Stimulated activated CD4-positive, alpha-beta T cell treated with anti-CD3 and anti-CD28 coated beads, Interleukin-12 subunit alpha, Interleukin-12 subunit beta, amount 100 ng/mL, for 4 hours (primary cell): ENCODE measurements around the gene LOXL1.

ENCODE experiments used
- DNase-seq: peaks from one replicate; pipeline ENCODE4 v3.0.0-alpha.2; 2020

The LOXL1 gene

DNA sequence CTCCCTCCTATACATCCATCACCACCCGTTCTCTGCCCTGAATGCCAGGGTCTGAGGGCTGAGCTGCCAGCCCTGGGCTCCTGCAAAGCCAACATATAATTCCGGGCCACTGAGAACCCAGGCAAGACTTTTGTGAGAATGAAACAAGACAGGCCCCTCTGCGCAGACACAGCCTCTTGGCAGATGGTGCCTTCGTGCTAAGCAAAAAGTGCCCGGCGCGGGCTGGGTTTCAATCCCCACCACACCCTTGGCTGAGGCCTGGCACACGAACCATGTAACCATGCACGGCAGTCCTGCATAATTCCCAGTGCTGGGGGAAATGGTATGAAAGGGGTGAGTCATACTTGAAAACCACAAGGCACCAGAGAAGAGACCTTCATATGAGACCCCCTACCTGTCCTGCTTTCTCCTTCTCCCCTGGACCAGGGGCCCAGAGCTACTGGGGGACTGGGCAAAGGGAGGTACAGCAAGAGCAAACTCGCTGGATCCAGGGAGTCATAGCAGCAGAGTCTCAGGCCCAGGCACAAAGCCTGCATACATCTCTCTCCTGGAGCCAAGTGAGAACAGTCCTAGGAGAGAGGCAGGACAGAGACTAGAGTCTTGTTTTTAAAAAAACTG is 26.1 kb upstream of the LOXL1 start:
- no peak for DNase-seq

- no peak for DNase-seq
These were observed 25.0 kb upstream of the LOXL1 start for GRCh38 chr15:73901126-73901810.

DNA sequence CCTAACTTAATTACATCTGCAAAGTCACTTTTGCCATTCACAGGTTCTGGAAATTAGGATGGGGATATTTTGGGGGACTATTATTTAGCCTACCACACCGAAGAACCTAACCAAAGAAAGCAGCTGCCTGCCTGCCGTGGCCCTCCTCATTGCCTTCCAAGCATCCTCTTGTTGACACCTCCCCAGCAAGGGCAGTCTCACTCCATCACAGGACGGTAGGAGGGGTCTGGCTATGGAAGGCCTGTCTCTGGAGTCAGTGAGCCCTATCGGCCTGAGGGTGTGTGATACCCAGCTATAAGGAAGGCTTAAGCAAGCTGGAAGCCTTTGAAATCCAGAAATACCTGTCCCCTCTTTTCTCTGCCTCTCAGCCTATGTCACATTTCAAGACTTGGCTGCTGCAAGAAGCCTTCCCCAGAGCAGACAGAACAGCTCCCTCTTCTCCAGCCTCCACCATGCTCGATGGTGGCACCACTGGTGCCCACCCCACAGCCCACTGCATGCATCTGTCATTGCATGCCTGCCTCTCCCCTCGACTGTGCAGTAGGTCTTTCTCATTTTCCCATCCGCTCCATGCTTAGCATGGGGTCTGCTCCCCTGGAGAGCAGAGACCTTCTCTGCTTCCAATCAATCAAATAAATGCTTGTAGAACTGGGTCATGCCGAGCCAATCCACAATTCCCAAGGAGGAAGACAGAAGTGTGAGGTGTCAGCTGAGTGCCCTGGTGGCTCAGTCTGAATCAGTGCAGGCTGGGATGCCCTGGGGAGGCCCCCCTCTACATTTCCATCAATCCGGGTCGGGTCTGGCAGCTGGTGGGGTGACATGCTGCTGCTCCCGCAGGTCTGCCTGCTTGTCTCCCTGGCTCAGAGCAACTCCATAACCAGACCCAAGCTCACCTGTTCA is 23.9 kb upstream of the LOXL1 start:
- no peak for DNase-seq

DNA sequence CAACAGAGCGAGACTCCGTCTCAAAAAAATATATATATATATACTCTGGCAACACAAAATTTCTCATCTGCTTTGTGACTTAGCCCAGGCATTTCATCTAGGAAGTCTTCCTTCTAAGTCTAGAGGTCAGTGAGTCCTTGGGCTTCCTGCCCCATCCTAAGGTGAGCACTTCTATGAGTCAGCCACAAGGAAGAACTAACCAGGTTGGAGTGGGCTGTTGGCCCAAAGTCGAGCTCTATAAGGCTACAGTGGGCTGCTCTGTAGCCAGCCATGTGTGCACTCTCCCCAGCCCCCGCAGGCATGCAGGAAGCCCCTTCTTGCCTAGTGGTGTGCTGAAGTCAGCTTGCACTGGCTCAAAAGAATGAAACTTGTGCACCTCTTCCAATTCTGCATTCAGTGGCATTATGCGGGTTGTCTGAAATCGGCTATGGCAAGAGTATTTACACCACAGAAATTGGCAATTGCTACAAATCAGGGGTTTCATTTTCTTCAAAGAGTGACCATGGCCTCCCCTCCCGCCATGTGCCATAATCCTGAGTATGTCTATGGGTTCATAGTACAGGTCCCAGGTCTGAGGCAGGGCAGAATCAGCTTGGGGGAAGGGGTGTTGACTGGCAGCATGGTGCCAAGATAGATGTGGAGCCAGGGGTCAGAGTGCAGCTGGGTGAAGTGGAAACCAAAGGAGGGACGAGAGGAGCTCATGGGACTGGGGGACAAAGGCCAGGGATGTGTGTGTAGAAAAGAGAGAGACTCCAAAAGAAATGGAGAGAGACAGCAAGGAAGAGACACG is 22.0 kb upstream of the LOXL1 start:
- no peak for DNase-seq

DNA sequence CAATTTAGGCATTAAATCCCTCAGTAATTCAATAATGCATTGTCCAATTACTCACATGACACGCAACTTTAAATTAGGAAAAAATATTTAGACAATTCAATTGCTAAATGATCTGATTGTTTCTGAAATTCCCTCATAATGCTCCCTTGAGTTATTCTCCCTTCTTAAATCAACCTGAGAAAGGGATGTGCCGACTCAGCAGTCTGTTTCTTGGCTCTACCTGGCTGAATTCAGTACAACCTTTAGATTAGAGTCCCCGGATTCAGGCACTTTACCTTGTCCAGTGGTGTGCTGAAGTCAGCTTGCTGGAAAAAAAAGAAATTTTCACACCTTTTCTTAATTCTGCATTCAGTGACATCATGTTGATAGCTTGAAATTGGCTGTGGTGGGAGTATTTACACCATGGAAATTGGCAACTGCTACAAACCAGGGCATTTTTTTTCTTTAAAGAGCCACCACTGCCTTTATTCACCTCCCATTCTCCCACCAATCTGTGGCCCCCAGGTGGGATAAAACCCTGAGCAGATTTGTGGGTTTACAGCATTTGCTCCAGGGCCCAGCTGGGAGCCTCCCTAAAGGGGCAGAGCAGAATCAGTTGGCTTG is 20.9 kb upstream of the LOXL1 start:
- no peak for DNase-seq

GRCh38 chr15:73906346-73907034 is 19.8 kb upstream of the LOXL1 start:
- DNase-seq = no peak

- DNase-seq = no peak
These were observed 19.2 kb upstream of the LOXL1 start for GRCh38 chr15:73907035-73907408.

DNA sequence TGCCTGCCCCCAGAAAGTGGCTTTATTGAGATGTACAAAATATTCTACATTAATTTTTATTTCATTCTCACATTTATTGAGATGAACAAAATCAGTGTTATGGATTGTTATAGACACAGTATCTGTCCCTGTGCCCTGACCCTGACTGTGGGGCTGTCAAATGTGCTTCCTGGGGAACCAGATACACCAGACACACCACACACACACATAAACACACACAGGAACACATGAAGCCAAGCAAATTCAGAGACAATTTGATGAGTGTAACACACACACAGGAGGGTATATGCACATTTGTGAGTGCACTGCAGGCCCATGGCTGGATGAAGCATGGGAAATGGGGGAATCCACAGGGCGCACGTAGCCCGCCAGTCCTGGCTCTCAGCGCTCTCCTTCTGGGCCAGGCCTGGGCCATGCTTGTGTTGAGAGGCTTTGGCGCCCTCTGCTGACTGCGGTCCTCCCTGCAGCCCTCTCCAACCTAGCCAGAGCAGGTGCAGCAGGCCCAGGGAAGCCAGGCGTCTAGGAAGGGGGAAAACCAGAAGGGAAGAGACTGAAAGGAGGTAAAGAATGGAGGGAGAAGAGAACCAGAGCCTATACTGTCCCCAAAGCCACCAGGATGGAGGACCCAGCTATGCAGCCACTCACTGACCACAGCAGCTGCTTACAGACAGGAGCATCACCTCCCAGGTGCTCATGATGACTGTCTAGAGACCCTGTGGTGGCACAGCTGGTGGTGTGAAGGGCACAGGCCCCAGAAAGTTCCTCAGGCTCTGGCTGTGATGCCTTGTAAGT is 18.0 kb upstream of the LOXL1 start:
- DNase-seq = peak; percentile 78

DNA sequence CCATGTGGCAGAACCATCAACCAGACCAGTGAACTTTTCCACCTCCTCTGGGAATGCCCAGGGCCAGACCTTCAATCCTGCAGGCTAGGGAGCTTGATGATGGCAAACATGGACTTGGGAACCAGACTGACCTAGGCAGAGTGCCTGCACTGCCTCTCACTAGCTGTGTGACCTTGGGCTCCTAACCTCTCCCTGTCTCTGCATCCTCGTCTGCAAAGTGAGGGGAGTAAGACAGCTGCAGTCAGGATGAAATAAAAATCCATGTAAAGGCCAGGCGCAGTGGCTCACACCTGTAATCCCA is 17.5 kb upstream of the LOXL1 start:
- no peak for DNase-seq

- no peak for DNase-seq
These were observed 16.6 kb upstream of the LOXL1 start for GRCh38 chr15:73909651-73910050.

DNA sequence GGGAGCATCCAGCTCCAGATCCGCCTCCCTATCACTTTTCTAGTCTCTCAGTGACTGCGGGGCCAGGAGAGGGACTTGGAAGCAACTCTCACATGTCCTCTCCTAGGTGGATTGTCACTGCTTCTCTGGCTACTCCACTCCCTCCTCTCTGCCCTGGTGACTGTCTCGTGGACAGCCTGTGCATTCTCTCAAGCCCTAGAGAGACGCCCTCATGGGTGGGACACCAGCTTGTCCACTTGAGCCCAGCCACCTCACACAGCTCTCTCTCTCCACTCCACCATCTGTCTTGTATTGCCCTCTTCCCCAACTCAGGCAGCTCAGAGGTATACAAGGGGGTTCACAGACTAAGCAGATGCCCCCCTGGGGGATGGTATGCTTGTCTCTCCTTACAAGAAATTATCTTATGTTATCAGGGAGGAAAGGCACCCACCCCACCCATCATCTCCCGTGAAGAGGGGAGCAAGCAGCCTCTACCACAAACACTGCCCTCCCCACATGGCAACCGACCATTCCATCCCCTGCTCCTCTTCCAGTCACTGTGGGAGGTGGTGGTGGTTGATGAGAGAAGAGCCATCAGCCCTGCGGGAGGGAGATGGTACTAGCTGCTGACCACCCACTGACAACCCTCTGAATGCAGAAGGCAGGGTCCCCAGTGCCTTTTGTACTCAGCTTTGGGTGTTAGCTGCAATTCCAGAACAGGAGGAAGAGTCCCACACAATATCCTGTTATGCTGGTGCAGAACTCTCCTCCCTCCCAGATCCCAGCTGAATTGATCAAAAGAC is 15.5 kb upstream of the LOXL1 start:
- no peak for DNase-seq

- DNase-seq = no peak
These were observed 14.1 kb upstream of the LOXL1 start for GRCh38 chr15:73912030-73912596.

DNA sequence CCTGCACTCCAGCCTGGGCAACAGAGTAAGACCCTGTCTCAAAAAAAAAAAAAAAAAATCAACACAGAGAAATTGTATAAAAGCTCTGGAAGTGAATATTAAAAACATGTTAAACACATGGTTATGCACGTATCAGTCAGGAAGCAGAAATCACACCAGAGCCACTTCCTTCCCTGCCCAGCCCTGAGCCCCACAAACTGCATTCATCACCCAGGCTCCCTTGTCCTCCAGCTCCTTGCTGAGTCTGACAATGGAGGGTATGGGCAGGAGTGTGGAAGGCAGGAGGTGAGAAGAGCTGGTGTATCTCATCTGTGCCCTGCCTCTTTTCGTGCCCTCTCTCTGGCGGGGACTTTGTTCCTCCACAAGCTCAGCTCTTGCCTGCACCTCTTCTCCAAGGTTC is 12.1 kb upstream of the LOXL1 start:
- no peak for DNase-seq

- DNase-seq = no peak
These were observed 11.2 kb upstream of the LOXL1 start for GRCh38 chr15:73915082-73915481.

GRCh38 chr15:73918784-73919183 is 7.5 kb upstream of the LOXL1 start:
- no peak for DNase-seq

GRCh38 chr15:73919706-73920105 is 6.6 kb upstream of the LOXL1 start:
- DNase-seq = no peak

DNA sequence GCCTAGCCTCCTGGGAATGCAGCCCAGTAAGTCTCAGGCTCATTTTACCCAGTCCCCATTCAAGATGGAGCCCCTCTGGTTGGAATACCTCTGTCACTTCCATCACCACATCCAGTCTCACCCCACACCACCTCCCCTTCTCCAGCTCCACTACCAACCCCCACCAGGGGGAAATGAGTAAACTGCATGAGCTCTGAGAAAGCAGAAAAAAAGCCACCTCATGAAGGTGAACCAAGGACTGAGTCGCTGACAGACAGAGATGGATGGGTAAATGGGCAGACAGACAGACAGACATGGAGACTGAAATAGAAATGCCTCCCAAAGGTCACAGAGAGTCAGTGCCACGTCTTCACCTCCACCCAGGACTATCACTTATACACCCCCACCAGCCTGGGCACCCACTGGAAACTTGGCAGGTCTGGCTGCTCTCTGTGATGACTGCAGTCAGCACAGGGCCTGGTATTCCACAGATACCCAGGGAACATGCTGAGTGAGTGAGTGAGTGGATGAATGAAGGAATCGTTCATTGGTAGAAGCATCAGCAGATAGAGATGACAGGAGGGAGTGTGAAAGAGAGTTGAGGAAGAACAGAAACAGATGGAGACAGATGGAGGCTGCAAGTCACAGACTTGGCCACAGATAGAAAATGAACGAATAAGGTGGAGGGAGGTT is 4.9 kb upstream of the LOXL1 start:
- no peak for DNase-seq

DNA sequence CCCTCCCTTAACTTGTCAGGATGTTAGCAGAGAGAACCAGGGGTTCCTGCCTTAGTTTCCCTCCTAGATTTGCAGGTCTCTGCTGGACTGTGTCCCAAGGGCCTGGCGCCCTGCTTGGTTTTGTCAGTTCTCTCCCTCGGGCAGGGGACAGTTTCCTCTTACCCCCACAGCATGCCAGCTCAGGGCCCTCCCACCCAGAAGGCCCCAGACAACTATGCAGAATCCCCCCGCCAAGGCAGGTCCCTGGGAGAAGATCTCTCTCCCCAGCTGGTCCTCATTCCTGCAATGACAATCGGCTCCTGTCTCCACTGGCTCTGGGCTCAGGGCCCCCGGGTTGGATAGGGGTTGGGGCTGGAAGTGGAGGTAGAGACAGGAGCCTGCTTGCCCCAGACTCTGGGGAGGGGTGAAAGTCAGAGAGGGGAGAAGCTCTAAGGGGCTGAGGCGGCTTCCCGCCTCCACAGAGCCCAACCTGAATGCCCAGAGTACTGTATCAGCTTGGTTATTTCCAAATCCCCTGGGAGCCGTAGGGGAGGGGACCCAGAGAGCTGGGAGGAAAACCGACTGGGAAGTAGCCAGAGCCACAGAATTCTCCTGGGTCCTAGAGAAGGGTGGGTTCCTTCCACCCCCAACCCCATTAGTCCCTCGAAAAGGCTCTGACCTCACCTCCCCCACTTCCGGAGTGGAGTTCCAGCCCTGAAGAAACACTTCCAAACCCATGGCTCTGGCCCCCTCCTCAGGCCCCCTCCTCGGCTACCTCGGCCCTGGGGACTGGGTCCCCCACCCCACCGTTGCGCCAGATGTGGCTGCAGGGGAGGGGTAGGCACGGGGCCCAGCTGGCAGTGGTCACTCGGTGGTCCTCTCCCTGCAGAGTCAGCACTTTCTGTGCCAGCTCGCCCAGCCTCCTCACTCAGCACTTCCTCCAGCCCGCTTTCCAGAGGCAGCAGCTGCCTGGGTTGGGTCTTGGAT is 3.8 kb upstream of the LOXL1 start:
- DNase-seq = no peak

DNA sequence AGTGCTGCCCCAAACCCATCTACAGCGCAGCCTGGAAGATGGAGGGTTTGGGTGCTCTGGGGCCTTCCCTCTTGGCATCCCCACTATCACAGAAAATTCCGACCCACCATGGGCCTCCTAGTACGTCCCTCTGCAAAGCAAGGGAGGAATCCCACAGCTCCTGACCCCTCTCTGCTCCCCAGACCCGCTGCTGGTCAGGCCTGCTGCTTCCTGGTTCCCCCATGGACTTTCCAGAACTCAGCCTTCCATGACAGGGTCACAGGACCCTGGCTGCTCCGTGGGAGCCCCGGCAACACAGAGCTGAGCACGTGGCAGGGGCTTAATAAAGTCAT is 3.1 kb upstream of the LOXL1 start:
- DNase-seq = no peak
